ENCODE results near the gene SPA17. TPM values are rescaled to one million over a fixed set of nuclear protein-coding genes. Genes with fewer than 3 reads are reported as not detected.

Gene SPA17
- total and polyA plus RNA-seq, 9 of the 15 experiments (the other 6 are each of a cell fraction or from before 2014, with no cell fraction given) = 6.0 to 19.5 (median 12.6) TPM

- TF ChIP-seq ZBTB40 (IDR thresholded peaks at IDR 0.05) (peak; percentile 52; the same call in 1 of the 2 replicates), ZBTB40 (CRISPR knock-in tag; IDR thresholded peaks at IDR 0.05) (no peak), HIVEP1 (CRISPR knock-in tag; IDR thresholded peaks at IDR 0.05) (no peak)
Measured at GRCh38 chr11:124643605-124644425, 29.9 kb upstream of the SPA17 start (continued).

All from K562 (cell line).